HG02885 (cell line): ENCODE results near the gene ZBTB20.
A peak's percentile ranks its signal among the peaks of the same experiment; 100 is the strongest.

Experiments used
- ATAC-seq: cut with Tn5 transposase; IDR thresholded peaks from one replicate; pipeline ENCODE4 v1.9.1; 2021; ENCODE audit warnings: mild to moderate bottlenecking; ENCODE audit not compliant: unreplicated experiment, poor library complexity

ZBTB20 gene

GRCh38 chr3:114333923-114334240 is 813.2 kb downstream of the ZBTB20 start:
- ATAC-seq = no peak

- ATAC-seq = peak; percentile 13
These were observed 813.7 kb downstream of the ZBTB20 start for GRCh38 chr3:114333180-114333922.

DNA sequence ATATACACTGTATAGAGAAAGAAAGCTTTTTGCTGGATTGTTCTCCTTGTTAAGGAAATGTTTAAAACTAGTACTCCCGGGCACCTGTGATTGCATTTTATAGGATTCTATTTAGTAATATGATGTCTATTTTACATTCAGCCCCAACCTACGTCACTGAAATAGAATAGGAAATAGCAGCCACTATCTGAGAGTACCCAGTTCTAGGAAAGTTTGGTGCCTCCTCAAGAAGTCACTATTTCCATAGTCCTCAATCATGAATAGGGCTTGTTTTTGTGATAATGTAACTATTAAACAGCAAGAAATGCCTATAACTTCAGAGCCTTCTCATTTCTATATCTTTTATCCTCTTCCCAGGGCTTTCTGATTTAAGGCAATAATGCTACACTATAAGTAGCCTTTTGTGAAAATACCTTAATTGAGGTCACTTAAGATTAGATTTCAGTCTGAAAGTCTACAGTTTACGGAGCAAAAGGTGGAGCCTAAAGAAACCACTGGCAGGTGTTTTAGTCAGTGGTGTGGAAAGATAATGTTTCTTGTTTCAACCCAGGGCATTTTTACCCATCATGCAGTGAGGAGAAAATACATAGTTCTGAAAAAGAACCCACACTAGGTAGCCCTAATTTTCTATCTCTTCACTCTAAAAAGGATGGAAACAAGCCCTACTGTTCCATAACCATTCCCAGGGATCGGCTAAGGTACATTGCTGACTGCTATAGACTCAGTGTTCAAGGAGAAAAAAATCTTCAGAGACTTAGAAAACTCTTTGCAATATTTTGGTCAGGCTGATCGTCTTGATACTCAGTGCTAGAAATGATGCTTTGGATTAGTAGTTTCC is 814.5 kb downstream of the ZBTB20 start:
- peak; percentile 70 for ATAC-seq

- ATAC-seq = no peak
These were observed 815.4 kb downstream of the ZBTB20 start for GRCh38 chr3:114331710-114332109.

- ATAC-seq = no peak
These were observed 816.1 kb downstream of the ZBTB20 start for GRCh38 chr3:114331007-114331406.

- peak; percentile 46 for ATAC-seq
These were observed 817.3 kb downstream of the ZBTB20 start for GRCh38 chr3:114329823-114330222.

DNA sequence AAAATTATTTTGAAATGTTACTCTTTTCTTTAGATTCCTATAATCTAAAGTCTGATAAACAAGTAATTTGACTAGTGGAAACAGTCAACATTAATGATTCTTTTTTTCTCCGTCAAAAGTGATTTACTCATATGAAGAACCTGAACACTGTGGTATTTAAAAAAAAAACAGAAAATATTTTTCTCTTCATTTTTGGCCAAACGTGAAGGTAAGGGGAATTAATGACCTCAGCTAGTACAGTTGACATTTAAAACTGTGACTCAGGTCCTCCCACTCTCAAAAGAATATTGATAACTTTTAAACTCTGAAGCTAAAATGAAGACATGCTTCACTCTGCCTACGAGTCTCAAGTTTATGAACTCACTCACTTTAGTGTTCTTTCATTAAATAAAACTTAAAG is 818.7 kb downstream of the ZBTB20 start:
- no peak for ATAC-seq

- ATAC-seq = peak; percentile 50
These were observed 819.4 kb downstream of the ZBTB20 start for GRCh38 chr3:114327665-114328064.

GRCh38 chr3:114323546-114324254 is 823.4 kb downstream of the ZBTB20 start:
- no peak for ATAC-seq

DNA sequence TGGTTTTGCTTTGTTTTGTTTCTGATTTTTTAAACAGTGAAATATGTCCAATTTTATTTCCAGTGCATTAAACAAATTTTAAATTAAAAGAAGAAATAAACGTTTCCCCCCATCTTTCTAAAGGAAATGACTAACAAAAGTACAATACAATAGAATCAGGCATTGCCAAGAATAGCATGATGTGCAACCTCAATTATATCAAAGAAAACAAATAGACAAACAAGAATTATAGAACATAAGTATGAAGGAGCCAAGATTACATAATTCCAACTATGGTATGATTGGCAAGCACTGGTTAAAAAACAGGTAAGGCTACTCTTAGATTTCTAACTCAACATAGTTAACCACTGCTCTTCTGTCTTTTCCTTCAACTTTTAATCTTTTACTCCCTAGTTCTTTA is 826.8 kb downstream of the ZBTB20 start:
- ATAC-seq = no peak

DNA sequence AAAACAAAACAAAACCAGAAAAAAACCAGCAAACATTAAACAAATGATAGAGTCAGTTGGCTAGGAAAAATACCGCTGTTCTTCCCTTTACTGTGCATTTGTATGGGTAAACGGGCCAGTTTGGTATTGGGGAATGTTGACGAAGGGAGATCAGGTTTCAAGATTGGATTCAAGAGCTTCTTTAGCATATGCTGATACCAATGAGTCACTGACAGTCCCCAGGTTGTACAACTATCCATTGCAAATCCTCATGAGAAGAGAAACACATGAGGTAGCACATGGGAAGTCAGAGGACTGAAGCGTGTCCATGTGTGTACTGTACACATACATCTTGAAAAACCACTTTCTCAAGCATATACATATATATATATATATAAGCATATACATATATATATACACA is 827.6 kb downstream of the ZBTB20 start:
- no peak for ATAC-seq

GRCh38 chr3:114318295-114318694 is 828.8 kb downstream of the ZBTB20 start:
- no peak for ATAC-seq

GRCh38 chr3:114314282-114314681 is 832.8 kb downstream of the ZBTB20 start:
- ATAC-seq = no peak

- ATAC-seq = no peak
These were observed 833.7 kb downstream of the ZBTB20 start for GRCh38 chr3:114313426-114313825.

- ATAC-seq = no peak
These were observed 836.4 kb downstream of the ZBTB20 start for GRCh38 chr3:114310695-114311094.

- peak; percentile 85 for ATAC-seq
These were observed 838.3 kb downstream of the ZBTB20 start for GRCh38 chr3:114308830-114309229.

DNA sequence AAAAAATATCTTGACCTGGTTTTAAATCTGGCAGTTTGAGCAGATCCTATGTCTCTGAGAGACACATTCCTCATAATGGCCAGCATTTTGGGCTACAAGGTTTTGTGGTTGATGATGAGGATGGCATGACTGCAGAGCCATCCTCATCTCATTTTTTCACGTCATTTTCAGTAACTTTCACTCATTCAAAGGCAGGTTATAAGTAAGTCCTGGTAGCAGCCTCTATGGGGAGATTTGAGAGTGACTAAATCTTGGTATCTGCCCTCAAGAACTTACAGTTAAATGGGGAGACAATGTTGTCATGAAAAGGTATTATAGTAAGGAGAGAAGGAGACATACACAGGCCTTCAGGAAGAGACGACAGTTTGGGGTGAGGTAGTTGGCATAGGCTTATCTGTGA is 838.7 kb downstream of the ZBTB20 start:
- ATAC-seq = peak; percentile 12

GRCh38 chr3:114307832-114308231 is 839.3 kb downstream of the ZBTB20 start:
- no peak for ATAC-seq

DNA sequence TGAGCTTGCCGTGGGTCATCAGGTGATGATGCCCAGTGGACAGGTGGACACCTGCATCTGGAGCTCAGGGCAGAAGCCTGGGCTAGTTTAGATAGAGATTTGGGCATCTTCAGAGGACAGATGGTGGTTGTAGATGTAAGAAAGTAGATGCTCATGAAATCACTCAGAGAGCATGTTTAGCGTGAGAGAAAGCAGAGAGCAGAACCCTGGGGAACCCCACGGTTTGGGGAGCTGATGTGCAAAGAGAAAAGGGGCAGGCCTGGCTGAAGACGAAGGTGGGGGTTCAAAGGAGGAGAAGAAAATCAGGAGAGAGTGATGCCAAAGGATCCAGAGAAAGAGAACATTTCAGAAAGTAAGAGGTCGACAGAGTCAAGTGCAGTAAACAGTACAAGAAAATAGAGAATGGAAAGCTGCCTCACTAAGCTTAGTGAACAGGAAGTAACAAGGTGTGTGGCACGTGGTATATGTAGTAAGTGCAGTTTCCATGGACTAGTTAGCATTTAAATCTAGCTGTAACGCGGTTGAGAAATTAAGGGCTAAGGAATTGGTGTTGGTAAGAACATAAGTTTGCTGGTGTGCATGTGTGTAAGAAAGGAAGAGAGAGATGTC is 839.8 kb downstream of the ZBTB20 start:
- peak; percentile 53 for ATAC-seq

DNA sequence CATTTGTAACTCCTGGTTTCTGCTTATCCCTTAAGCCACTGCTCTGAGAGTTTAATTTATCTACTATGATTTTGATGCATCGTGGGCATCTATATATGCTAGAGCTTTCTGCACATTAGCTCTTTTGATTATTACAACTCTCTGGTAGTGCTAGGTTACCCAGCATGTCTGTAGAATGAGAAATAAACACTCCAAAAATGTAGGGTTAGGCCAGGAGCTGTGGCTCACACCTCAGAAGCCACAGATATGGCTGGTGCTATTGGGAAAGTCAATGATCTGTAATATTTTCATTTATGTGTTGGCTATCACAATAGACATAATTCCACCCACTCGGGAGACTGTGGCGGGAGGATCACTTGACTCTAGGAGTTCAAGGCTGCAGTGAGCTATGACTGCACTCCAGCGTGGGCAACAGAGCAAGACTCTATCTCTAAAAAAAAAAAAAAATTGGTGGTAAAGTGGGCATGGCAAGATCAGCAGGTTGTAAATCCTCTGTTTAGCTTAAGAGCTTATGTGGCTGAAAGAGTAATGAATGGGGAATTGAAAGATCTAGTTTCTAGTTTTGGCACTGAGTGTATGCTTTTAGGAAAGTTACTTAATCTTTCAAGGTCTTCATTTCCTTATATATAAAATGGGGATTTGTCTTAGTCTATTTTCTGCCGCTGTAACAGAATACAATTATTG is 847.0 kb downstream of the ZBTB20 start:
- peak; percentile 62 for ATAC-seq
